ENCODE results near the gene MDC1. TPM values are rescaled to one million over a fixed set of nuclear protein-coding genes. Genes with fewer than 3 reads are reported as not detected.
A peak's percentile ranks its signal among the peaks of the same experiment; 100 is the strongest.

MDC1 gene
- total and polyA plus RNA-seq, 2 of the 13 experiments (the other 11 are each of a cell fraction or from before 2014, with no cell fraction given): 8.4 to 14.0 TPM

GRCh38 chr6:30685157-30686008 is 31.7 kb downstream of the MDC1 start (continued):
- TF ChIP-seq ZNF407 (CRISPR knock-in tag; IDR thresholded peaks at IDR 0.05; ENCODE audit: not compliant biosample characterization) (peak; percentile 13), REL (CRISPR knock-in tag; conservative IDR thresholded peaks at IDR 0.05) (0 out of 2 replicates have a peak, but pooled peaks have one; percentile 36), MATR3 (CRISPR knock-in tag; IDR thresholded peaks at IDR 0.05) (no peak), CREM (IDR thresholded peaks at IDR 0.05) (no peak), CREM (CRISPR knock-in tag; IDR thresholded peaks at IDR 0.05) (no peak)

All from HepG2 (cell line).